Ammon's horn (tissue), 1 donor: ENCODE data around the gene SPDYA.

Source experiments
- DNase-seq: peaks from one replicate; pipeline ENCODE4 v3.0.0-alpha.2; 2016; ENCODE audit warnings: low spot score

The SPDYA gene

GRCh38 chr2:28828382-28828781 lies 17.7 kb downstream of the SPDYA start:
- DNase-seq = no peak

GRCh38 chr2:28833740-28834470 lies 23.3 kb downstream of the SPDYA start:
- no peak for DNase-seq

- DNase-seq = no peak
These were observed 25.1 kb downstream of the SPDYA start for GRCh38 chr2:28835781-28836180.

GRCh38 chr2:28838971-28839370 lies 28.3 kb downstream of the SPDYA start:
- no peak for DNase-seq

- no peak for DNase-seq
These were observed 31.4 kb downstream of the SPDYA start for GRCh38 chr2:28842042-28842441.

GRCh38 chr2:28855193-28855592 lies 44.6 kb downstream of the SPDYA start:
- no peak for DNase-seq

GRCh38 chr2:28855977-28856376 lies 45.3 kb downstream of the SPDYA start:
- no peak for DNase-seq

GRCh38 chr2:28868611-28869010 lies 58.0 kb downstream of the SPDYA start:
- DNase-seq = no peak

GRCh38 chr2:28869494-28870145 lies 59.0 kb downstream of the SPDYA start:
- peak; percentile 26 for DNase-seq

GRCh38 chr2:28870146-28870891 lies 59.7 kb downstream of the SPDYA start, which contains the start of gene TRMT61B:
TRMT61B (minus strand) TSS chr2:28870309; CDS start chr2:28870277, 32 bp downstream.
- peak; percentile 96 for DNase-seq

GRCh38 chr2:28871620-28872019 lies 61.0 kb downstream of the SPDYA start:
- no peak for DNase-seq

GRCh38 chr2:28880193-28880592 lies 69.6 kb downstream of the SPDYA start:
- DNase-seq = no peak

GRCh38 chr2:28893488-28893887 lies 82.9 kb downstream of the SPDYA start:
- no peak for DNase-seq

GRCh38 chr2:28894470-28895188 lies 84.0 kb downstream of the SPDYA start, which contains the start of gene WDR43:
WDR43 (plus strand) TSS chr2:28894667; CDS start chr2:28894699, 32 bp downstream.
- peak; percentile 98 for DNase-seq

- peak; percentile 8 for DNase-seq
These were observed 84.7 kb downstream of the SPDYA start for GRCh38 chr2:28895189-28895893.

- DNase-seq = no peak
These were observed 86.3 kb downstream of the SPDYA start for GRCh38 chr2:28896906-28897305.

GRCh38 chr2:28898048-28898447 lies 87.4 kb downstream of the SPDYA start:
- no peak for DNase-seq
